ENCODE measurements around the gene ACTN3.

Gene ACTN3

DNA sequence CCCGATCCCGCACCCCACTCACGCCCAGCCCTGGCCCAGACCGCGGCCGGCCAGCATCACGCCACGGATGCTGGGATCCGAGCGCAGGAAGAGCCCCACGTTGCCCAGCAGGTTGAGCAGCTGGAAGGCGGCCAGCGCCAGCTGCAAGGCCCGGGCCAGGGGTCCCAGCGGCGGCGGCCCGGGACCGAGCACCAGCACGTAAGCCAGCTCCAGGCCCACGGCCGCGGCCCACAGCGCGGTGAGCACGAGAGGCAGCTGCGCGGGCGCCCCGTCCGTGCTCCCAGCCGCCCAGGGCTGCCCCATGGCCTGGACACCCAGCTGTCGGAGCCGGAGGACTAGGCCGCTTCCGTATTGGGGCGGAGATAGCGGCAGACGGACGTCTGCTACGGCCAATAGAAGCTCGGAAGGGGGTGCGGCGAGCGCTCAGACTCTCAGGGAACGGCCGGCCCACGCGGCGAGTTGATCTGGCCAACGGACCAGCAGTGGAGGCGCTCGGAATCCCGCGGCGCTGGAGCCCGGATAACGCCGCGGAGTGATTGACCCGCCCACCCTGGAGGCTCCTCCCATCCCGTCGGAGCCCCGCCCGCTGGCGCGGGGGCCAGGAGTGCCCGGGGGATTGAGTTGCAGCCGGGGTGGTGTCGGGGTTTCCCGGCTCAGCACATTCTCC, 869 bp upstream of the ACTN3 start, which contains the start of gene ZDHHC24:
Gene ZDHHC24 (minus strand): TSS at position 348 of the 667 bp plus-strand sequence. CDS start 45 bp downstream, at position 303.
- peak; percentile 96 for DNase-seq

DNA sequence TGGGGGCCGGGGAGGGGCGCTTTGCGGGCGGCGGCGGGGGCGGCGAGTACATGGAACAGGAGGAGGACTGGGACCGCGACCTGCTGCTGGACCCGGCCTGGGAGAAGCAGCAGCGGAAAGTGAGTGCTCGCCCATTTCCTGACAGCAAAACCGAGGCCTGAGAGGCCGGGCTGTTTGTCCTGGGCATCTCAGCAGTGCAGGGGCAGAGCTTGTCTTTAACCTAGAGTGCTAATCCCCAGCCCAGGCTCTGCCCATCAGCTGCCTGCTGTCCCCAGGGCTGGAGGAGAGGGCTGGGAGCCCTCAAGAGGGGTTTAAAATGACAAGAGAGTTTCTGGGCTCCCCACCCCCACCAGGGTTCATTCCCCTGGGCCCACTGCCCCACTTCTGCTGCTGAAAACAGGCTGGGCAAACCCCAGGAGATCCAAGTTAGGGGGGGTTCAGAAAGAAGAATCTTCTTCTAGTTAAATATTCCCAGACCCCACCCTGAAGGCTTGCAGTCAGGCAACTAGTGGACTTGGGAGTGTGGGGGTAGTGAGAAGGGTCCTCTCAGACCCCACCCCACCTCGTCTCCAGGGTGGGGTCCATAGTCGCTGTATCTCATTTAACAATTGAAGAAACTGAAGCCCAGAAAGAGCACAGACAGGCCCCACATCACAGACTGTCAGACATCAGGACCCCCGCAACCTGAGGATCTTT, 411 bp downstream of the ACTN3 start:
- no peak for DNase-seq

DNA sequence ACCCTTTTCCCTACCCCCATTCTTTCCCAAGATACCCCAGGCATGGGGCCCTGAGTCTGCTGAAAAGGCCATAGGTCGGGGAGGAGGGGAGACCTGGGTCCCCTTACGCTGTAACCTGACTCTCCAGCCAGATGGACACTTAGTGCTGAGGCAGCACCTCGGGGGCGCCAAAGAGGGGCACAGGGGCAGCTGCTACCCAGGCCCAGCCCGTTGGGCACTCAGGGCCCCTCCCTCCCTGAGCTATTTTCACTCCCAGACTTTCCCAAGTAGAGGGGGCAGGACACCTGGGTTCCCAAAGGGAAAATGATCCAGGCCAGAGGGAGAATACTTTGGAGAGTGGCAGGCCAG, 933 bp downstream of the ACTN3 start:
- no peak for DNase-seq

DNA sequence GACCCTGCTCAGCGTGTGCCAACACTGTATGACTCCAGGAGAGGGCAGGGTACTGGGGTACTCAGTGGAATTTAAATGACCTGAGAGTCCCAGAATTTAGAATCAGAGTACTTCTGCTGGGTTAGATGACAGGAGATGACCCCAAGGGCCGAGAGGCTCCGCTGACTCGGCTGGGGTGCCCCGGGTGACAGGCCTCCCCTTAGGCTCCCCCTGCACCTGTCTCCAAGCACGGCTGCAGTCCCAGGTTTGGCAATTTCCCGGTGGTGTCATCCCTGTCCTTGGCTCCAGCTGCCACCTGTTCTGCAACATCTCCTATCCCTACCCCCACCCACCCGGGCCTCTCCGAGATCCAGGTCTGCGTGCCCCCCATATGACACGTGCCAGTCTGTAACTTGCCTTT, 1.3 kb downstream of the ACTN3 start:
- DNase-seq: no peak

DNA sequence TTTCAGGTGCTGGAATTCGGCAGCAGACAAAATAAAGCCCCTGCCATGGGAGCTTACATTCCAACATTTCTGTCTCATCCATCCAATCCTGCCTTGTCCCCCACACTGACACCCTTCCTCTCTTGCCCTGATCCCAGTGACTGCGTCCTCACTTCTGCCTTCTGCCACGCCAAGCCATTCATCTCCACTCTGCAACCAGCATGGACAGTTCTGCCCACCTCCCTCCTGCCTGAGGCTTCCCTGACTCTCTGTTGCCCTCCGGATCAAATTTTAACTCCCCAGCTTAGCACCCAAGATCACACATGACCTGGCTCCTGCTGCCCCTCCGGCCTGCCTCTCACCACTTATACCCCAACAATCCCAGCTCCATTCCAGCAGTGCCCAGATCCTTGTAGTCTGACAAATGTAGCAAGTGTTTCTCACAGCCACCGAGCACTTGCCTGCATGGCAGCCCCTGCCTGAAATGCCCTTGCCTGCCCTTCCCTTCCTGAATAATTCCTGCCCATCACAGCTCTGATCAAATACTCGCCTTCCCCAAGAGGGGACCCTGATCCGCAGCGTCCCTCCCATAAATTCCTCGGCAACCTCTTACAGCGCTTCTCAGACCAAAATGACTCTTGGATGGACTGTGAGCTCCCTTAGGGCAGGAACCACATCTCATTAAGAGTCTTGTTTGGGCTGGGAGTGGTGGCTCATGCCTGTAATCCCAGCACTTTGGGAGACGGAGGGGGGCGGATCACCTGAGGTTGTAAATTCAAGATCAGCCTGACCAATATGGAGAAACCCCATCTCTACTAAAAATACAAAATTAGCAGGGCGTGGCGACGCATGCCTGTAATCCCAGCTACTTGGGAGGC, 2.3 kb downstream of the ACTN3 start:
- no peak for DNase-seq

DNA sequence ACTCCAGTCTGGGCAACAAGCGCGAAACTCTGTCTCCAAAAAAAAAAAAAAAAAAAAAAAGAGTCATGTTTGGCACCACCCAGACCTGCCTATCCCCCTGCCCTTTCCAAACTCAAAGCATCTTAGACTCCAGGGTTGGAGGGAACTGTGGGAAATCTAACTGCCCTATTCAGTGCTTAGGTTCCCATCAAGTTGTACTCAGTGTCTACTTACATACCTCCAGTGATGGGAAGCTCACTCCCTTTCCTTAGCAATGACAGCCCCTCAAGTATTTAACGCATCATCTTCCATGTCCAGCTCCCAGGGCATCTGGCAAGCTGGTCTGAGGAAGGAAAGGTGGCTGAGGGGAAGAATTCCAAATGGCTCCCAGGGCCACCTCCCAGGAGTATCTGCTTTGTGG, 3.0 kb downstream of the ACTN3 start:
- no peak for DNase-seq

DNA sequence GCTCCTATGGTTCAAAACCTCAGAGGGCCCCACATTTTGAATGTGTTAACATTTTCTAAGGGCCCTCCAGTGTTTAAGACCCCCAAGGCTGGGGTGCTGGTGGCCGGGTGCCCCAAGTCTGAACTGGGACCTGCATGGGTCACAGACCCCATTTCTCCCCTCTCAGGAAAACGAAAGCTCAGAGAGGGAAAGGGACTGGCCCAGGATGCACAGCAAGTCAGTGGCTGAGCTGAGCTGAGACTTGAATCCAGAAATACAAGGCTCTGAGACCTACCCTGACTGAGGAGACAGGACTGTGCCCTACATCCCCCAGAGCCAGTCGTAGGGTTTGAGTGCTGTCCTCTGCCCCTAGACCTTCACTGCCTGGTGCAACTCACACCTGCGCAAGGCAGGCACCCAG, 4.2 kb downstream of the ACTN3 start:
- DNase-seq: no peak

DNA sequence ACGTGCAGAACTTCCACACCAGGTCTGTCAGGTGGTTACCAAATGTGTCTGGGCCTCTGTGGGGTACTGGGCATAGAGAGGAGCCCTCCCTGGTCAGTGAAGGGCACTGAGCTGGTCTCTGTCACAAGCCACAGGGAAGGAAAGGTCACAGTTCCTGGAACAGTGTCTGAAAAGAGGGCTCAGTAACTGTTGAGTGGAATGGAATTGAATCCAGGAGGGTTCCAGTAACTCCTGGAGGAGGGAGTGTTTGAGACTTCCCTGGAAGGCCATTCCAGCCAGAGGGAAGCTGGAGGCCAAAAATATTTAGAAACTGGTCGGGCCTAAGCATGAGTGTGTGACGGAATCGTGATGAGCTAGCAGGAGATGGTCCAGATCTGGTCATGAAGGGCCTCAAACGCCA, 7.9 kb downstream of the ACTN3 start:
- DNase-seq: no peak

DNA sequence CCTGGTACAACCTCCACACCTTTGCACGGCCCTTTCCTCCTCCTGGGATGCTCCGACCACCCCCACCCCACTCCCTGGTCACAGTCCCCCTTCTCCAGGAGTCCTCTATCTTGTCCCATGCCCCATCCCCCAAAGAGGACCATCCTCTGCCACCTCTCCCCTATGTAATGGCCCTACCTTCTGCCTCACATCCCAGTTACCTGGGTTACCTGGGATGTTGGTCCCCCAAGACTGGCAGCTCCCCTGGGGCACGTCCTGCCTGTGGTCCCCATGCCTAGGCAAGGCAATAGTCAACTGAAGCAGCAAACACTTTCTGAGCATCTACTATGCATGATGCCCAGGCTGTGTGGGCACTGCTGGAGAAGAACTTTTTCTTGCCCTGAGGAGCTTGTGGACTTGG, 8.7 kb downstream of the ACTN3 start:
- DNase-seq: no peak

DNA sequence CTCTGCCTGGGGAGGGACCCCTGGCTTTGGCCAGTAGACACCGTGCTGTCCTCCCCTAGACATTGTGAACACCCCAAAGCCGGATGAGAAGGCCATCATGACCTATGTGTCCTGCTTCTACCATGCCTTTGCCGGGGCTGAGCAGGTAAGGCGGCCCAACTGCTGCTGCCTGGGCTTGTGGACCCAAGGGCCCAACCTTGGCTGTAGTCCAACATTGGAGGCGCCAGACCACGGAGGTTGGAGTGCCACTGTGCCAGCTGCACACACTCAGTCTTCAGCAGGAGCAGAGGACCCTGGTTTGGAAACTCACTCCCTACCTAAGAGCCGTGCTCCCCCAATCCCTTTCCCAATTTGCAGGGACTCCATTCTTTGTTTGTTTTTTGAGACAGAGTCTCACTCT, 9.4 kb downstream of the ACTN3 start:
- DNase-seq: no peak

DNA sequence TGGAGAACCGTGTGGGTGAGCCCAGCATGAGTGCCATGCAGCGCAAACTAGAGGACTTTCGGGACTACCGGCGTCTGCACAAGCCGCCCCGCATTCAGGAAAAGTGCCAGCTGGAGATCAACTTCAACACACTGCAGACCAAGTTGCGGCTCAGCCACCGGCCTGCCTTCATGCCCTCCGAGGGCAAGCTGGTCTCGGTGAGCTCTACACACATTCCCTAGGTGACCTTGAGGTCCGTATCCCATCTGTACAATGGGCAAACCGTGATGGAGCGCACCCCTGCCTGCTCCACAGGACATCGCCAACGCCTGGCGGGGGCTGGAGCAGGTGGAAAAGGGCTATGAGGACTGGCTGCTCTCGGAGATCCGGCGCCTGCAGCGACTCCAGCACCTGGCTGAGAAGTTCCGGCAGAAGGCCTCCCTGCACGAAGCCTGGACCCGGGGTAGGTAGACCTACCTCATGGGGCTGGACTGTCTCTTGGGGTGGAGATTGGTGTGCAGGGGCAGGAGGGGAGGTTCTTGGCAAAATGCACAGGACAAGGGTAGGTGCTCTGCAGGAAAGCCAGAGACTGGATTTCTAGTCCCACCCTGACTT, 11.1 kb downstream of the ACTN3 start:
- DNase-seq: no peak

DNA sequence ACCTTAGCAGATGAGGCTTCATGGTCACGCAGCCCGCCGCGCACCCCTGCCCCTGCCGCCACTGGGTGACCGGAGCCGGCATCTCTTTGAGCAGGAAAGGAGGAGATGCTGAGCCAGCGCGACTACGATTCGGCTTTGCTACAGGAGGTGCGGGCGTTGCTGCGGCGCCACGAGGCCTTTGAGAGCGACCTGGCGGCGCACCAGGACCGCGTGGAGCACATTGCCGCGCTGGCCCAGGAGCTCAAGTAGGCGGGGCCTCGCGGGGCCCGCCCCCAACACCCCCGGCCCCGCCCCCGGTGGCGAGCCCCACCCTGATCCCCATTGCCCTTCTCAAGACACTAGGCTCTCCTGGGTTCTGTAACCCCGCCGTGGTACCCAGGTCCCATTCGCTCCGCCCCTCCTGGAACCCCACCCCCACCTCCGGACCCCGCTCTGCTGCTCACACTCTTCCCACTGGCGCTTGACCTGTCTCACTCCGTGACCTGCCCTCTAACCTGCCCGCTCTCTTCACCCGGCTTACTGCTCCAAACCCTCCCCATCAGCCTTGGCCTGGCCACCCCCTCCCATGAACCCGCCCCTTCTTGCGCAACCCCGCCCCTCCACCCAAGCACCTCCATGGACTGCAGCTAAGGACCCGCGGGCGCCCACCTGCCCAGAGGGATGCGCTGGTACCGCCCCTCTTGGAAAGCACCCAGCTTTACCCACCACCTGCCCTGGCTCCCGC, 12.6 kb downstream of the ACTN3 start:
- peak; percentile 13 for DNase-seq

DNA sequence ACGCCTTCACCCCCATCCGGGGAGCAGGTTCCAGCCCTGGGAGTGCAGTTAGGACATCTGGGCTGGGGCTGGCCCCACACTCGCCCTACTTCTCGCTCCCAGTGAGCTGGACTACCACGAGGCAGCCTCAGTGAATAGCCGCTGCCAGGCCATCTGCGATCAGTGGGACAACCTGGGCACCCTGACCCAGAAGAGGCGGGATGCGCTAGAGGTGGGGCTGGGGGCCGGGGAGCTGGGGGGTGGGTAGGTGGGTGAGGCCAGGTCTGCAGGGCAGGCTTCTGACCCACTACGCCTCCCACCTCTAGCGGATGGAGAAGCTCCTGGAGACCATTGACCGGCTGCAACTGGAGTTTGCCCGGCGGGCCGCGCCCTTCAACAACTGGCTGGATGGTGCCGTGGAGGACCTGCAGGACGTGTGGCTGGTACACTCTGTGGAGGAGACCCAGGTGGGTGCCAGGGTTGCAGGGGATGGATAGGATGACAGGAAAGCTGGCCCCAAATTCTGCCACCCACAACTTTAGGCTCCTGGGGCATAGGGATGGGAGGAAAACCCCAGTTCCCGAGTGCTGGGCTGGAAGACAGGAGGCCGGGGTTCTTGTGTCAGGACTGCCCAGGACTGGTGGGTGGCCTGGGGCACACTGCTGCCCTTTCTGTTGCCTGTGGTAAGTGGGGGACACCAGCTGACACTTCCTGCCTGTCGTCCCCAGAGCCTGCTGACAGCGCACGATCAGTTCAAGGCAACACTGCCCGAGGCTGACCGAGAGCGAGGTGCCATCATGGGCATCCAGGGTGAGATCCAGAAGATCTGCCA, 13.4 kb downstream of the ACTN3 start:
- no peak for DNase-seq

DNA sequence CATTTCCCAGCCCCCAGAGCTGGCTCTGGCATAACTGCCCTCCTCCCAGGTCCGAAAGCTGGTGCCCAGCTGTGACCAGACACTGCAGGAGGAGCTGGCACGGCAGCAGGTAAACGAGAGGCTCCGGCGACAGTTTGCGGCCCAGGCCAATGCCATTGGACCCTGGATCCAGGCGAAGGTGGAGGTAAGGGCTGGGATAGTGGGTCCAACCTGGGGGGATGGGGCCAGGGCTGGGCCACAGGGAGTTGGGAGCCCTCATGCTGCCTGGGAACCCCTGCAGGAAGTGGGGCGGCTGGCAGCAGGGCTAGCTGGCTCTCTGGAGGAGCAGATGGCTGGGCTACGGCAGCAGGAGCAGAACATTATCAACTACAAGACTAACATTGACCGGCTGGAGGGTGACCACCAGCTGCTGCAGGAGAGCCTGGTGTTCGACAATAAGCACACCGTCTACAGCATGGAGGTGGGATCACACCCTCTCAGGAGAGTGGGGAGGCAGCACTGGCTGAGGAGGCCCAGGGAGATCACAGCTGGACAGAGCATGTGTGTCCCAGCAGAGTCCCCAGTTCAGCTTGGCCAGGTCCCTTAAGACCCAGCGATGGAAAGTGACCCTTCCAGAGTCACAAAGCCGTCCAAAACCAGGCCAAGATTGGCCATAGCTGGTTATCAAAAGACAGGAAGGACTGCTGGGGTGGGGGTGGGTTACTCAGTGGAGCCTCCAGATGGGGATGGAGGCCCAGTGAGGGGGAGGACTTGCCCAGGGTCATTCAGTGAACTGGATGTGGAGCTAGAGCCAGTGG, 14.7 kb downstream of the ACTN3 start:
- DNase-seq: no peak

DNA sequence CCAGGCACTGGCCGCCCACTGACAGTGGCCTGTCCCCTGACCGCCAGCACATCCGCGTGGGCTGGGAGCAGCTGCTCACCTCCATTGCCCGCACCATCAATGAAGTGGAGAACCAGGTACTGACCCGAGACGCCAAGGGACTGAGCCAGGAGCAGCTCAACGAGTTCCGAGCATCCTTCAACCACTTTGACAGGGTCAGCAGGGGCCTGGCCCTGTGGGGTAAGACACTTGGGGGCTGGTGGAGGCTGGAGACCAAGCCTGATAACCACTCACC, 15.2 kb downstream of the ACTN3 start:
- no peak for DNase-seq

DNA sequence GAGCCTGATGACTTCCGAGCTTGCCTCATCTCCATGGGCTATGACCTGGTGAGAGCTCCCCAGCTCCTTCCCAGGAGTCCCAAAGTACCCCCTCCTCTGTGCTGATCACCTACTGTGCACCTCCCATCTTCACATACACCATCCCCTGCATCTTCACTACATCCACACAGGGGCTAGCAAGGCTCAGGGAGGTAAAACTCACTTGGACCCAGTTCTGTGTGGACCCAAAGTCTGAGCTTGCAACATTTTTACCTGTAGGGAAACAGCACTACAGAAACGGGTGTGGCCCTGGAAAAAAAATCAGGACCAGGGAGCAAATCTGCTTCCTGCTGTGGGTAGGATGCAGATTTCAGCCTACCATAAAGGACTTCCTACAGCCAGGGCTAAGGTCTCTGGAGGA, 15.6 kb downstream of the ACTN3 start:
- no peak for DNase-seq

DNA sequence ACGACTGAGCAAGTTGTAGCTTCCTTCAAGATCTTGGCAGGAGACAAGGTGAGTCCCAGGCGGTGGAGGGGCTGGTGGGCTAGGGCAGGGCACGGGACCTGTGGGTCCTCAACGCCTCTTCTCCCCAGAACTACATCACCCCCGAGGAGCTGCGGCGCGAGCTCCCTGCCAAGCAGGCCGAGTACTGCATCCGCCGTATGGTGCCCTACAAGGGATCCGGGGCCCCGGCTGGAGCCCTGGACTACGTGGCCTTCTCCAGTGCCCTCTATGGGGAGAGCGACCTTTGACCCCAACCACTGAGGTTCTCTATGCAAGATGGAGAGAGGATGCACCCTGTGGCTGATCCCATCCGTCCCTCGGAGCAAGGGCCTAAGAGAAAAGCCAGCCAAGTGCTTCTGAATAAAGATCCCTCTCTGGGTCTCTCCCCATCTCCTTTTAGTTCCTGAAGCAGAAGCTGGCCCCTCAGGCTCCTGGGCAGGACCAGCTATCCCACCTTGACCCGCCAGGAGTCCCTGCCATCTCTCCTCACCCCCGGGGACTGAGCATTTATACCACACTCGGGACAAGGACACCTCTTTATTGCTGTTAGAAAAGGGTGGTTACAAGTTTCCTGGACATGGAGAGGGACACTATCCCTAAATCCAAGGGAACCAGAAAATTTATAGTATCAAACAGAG, 16.3 kb downstream of the ACTN3 start:
- DNase-seq: no peak

DNA sequence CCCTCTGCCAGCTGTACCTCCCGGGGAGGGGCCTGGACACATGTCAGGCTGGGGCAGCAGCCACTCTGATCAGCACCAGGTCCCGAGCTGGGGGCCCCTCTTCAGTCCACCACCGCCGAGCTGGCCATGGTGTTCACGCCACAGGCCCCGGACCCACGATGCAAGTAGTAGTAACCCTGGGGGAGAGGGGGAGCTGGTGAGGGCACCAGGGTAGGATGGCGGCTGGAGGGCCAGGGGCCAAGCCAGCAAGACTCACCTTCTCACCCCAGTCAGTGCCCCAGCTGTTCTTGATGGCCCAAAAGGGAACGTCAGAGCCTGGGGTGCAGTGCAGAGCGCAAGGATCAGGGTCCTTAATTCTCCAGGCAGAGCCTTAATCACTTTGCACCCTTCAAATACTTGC, 17.1 kb downstream of the ACTN3 start:
- DNase-seq: no peak

DNA sequence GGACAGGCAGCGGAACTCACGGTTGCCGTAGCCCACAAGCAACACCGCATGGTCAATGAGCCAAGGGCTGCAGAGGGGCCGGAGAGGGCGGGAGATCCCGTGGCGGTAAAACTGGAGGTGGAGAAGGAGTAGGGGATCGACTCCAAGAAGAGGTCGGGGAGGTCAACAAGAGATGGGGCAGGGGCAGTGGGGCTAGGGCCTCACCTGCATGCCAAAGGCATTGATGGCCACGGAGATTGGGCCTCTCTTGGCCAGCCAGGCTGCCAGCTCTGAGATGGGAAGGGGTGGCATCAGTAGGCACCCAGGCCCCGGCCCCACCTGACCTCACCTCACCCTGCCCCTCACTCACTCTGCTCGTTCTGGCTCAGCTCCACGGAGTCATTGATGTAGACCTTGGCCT, 17.8 kb downstream of the ACTN3 start:
- no peak for DNase-seq

DNA sequence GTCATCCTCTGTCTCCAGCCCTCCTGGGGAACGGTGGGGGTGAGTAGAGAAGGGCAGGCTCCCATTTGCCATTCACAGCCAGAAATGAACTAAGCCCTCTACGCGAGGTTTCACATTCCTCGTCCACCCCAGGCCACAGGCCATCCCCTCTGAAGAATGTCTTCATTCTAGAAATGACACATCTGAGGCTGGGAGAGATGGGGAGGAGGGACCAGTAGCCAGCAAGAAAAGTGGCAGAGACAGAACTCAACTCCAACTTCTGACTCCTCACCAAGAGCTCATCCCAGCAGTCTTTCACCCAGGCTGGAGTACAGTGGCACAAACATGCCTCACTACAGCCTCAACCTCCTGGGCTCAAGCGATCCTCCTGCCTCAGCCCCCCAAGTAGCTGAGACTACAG, 18.3 kb downstream of the ACTN3 start:
- DNase-seq: no peak

DNA sequence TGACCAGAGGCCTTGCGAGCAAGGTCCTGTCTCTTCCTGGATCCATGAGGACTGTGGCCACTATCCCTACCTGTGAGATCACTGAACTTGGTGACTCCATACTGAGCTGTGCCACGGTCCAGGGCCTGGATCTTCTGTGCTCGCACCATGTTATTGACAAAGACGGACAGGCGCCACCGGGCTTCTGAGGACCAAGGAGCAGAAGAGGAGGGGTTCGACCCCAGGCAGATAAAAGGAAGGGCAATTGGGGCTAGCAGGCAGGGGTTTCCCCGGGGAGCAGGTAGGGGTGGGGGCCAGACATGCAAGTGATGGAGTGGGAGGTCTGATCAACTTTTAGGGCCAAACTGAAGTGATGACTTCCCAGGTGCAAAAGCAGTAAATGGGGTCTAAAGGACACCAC, 19.5 kb downstream of the ACTN3 start:
- no peak for DNase-seq

Measured in activated CD4-positive, alpha-beta T cell treated with anti-CD3 and anti-CD28 coated beads, Interleukin-2, amount 50 U/mL, for 16 hours (primary cell).